Measurements from ENCODE around the gene HOXC13.

Gene HOXC13

GRCh38 chr12:53931844-53932581, 6.6 kb upstream of the HOXC13 start:
- in situ Hi-C loops (cut with MboI; ENCODE audit: low sequenced_read_pairs, unreplicated experiment): no loop called here
- DNase-seq (ENCODE audit: low spot score): no peak
- TF ChIP-seq, protein P1, sequence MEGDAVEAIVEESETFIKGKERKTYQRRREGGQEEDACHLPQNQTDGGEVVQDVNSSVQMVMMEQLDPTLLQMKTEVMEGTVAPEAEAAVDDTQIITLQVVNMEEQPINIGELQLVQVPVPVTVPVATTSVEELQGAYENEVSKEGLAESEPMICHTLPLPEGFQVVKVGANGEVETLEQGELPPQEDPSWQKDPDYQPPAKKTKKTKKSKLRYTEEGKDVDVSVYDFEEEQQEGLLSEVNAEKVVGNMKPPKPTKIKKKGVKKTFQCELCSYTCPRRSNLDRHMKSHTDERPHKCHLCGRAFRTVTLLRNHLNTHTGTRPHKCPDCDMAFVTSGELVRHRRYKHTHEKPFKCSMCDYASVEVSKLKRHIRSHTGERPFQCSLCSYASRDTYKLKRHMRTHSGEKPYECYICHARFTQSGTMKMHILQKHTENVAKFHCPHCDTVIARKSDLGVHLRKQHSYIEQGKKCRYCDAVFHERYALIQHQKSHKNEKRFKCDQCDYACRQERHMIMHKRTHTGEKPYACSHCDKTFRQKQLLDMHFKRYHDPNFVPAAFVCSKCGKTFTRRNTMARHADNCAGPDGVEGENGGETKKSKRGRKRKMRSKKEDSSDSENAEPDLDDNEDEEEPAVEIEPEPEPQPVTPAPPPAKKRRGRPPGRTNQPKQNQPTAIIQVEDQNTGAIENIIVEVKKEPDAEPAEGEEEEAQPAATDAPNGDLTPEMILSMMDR (IDR thresholded peaks at IDR 0.05; ENCODE audit: borderline replicate concordance, control extremely low read depth, extremely low read depth, insufficient read depth, missing control alignments): no peak

GRCh38 chr12:53932915-53933314, 5.7 kb upstream of the HOXC13 start:
- TF ChIP-seq, protein P1 (IDR thresholded peaks at IDR 0.05; ENCODE audit: borderline replicate concordance, control extremely low read depth, extremely low read depth, insufficient read depth, missing control alignments): no peak
- in situ Hi-C loops (cut with MboI; ENCODE audit: low sequenced_read_pairs, unreplicated experiment): no loop called here
- DNase-seq (ENCODE audit: low spot score): no peak

GRCh38 chr12:53935383-53936341, 3.0 kb upstream of the HOXC13 start:
- TF ChIP-seq, protein P1 (IDR thresholded peaks at IDR 0.05; ENCODE audit: borderline replicate concordance, control extremely low read depth, extremely low read depth, insufficient read depth, missing control alignments): no peak
- in situ Hi-C loops (cut with MboI; ENCODE audit: low sequenced_read_pairs, unreplicated experiment): no loop called here
- peak; percentile 33 for DNase-seq (ENCODE audit: low spot score)

- in situ Hi-C loops (cut with MboI; ENCODE audit: low sequenced_read_pairs, unreplicated experiment): no loop called here
- DNase-seq (ENCODE audit: low spot score): peak; percentile 21
- TF ChIP-seq, protein P1 (IDR thresholded peaks at IDR 0.05; ENCODE audit: borderline replicate concordance, control extremely low read depth, extremely low read depth, insufficient read depth, missing control alignments): no peak
Observed at GRCh38 chr12:53937099-53937498, 1.5 kb upstream of the HOXC13 start.

GRCh38 chr12:53937596-53938325, 870 bp upstream of the HOXC13 start:
- in situ Hi-C loops (cut with MboI; ENCODE audit: low sequenced_read_pairs, unreplicated experiment): no loop called here
- peak; percentile 17 for DNase-seq (ENCODE audit: low spot score)
- TF ChIP-seq, protein P1 (IDR thresholded peaks at IDR 0.05; ENCODE audit: borderline replicate concordance, control extremely low read depth, extremely low read depth, insufficient read depth, missing control alignments): no peak

Measured in GM13976 (cell line).